NCI-H1092 (cell line): ENCODE measurements around the gene ALPL.

ENCODE experiments used
- DNase-seq: peaks from one replicate; lab custom pipeline; 2025; lab: John Stamatoyannopoulos, UW

The ALPL gene

DNA sequence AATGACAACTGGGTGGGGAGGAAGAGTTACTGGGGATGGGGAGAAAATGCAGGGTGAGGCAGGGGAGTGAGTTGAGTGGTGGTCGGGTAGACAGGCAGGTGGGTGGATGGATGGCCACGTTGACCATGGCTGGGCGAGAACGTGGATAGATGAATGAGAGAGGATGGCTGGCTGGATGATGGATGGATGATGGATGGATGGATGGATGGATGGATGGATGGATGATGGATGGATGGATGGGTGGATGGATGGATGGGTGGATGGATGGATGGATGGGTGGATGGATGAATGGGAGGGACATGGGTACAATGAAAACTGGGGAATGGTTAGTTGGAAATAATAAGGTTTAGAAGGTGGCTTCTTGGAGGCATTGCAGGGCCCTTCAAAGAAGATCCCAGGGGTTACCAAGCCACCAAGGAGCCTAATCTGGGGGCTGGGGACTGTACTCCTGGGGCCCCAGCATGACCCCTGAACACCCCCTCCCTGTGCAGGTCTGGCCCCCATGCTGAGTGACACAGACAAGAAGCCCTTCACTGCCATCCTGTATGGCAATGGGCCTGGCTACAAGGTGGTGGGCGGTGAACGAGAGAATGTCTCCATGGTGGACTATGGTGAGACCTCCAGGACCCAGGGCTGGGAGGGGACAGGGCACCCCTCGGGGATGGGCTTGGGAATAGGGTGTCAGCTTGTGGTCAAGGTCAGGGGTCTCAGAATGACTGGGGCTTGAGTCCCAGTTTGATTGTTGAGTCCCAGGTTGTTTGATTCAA is 67.0 kb downstream of the ALPL start:
- no peak for DNase-seq

DNA sequence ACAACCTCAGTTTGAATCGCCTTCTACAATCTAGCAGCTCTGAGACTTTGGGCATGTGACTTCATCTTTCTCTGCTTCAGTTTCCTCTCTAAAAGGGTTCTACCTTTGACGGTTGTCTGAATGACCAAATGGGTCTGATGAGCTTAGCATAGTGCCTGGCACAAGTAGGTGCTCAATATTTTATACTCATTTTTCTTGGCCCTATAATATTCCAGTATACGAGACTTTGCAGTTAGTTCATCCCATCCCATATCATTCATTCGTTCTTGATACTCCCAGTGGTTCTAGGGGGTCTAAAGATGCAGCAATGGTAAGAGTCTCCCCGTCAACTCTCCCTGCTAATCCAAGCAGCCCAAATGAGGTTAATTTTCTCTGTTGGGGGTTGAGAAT is 67.6 kb downstream of the ALPL start:
- no peak for DNase-seq

DNA sequence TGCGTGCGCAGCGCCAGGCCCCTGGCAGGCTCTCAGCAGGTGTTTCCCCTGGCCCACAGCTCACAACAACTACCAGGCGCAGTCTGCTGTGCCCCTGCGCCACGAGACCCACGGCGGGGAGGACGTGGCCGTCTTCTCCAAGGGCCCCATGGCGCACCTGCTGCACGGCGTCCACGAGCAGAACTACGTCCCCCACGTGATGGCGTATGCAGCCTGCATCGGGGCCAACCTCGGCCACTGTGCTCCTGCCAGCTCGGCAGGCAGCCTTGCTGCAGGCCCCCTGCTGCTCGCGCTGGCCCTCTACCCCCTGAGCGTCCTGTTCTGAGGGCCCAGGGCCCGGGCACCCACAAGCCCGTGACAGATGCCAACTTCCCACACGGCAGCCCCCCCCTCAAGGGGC is 68.1 kb downstream of the ALPL start:
- no peak for DNase-seq

DNA sequence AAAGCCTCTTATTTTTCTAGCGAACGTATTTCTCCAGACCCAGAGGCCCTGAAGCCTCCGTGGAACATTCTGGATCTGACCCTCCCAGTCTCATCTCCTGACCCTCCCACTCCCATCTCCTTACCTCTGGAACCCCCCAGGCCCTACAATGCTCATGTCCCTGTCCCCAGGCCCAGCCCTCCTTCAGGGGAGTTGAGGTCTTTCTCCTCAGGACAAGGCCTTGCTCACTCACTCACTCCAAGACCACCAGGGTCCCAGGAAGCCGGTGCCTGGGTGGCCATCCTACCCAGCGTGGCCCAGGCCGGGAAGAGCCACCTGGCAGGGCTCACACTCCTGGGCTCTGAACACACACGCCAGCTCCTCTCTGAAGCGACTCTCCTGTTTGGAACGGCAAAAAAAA is 68.7 kb downstream of the ALPL start:
- no peak for DNase-seq

DNA sequence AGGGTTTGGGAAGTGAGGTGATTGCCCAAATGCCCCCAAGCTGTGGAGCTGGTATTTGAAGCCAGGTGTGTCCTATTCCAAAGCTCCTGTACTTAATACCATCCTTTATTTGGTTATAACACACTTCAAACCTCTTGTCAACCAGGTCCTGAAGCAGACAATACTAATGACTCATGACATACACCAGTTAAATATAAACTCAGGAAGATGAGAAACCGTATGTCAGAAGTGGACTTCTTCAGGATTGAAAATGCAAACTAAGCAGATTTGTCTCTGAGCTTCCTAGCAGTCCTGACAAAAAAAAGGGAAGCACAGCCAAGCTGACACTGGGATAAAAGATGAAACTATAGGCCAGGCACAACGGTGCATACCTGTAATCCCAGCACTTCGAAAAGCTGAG is 70.6 kb downstream of the ALPL start:
- DNase-seq, result no peak

DNA sequence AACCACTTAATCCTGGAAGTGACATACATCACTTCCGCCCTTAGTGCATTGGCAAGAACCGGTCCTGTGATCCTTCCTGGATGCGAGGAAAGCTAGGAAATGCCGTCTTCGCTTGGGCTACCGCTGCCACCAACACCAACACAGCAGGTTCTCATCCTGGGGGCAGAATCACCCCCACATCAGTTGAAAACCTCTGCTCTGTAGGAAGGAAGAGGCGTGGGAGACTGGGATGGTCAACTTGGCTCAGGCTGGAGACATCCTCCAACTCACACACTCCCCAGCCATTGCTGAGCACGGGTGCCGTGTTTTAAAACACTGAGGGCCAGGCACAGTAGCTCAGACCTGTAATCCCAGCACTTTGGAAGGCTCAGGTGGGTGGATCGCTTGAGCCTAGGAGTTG is 74.9 kb downstream of the ALPL start:
- no peak for DNase-seq

DNA sequence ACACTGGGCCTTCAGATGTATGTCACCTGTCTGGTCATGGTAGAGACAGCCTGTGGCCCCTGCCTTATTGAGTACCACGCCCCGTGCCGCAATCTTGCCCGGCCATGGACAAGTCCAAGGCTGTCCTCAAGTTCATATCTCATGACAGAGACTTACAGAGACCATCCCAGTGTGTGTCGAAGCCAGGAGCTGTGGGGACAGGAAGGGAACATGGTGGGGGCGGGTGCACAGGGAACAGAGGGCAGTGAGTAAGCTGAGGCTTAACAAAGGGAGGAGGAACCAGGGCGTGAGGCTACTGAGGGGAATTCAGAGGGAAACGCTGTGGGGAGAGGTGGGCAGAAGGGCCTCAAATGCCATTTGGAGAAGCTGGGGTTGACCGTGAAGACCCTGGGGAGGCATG is 75.8 kb downstream of the ALPL start:
- no peak for DNase-seq

DNA sequence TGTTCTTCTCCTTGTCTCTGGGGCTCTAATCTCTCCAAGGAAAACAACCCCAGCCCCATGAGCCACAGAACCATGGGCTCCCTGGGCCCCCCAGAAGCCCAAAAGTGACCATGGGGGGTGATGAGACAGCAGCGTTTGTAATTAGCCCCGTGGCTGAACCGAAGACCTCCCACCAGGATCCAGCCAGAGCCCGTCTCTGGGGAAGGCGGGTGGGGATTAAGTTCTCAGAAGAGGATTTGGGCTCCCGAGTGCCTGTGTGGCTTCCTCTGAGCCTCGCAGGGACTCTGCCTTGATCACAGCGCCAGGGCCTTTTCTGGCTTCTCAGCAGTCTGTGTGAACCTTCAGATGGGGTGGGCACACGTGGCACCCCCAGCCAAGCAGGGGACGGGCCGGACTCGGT is 77.0 kb downstream of the ALPL start:
- no peak for DNase-seq

DNA sequence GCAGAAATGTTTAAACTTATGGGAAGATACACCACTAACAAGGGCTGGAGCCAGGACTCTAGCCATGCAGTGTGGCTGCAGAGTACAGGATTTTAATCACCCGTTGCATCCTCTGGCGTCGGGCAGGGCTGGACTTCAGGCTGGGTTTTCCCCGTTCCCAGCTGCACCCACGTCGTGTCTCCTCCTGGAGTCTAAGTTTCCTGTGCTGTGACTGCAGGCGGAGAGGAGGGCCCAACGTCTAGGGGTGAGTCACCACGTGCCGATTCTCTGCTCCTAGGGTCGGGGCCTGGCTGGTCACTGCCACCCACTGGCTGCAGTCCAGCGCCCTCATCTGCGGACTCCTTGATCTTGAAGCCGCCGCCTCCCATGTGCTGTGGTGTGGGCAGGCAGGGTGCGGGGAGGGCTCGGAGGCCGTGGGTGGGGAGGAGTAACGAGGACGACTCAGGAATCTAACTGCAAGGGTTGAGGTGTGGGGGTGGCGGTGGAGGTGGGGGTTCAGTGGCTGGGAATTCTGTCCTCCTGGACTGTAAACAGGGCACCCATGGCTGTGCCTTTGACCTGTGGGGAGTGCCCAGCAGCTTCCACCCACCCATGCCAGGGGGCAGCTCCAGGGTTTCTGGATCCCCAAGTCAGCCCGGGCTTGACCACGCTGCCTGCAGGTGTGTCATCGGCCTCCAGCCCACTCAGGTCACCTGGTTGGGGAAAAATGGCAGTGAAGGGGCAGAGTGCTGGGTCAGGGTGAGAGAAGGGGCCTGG is 77.8 kb downstream of the ALPL start:
- DNase-seq, result no peak

DNA sequence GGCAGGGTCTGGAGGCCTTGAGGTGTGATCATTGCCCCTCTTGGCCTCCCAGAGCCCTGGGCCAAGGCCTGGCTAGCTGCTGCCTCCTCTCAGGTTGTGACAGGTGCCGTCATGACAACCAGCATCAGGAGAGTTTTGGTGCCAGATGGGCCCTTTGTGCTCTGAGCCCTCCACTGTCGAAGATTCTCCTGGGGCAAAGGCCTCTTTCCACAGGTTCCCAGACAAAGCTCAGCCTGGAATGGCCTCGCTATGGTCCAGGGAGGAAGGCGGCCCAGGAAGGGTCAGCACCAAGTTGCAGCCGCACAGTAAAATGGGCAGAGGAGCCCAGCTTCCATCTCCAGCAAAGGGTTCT is 78.4 kb downstream of the ALPL start:
- DNase-seq, result no peak

DNA sequence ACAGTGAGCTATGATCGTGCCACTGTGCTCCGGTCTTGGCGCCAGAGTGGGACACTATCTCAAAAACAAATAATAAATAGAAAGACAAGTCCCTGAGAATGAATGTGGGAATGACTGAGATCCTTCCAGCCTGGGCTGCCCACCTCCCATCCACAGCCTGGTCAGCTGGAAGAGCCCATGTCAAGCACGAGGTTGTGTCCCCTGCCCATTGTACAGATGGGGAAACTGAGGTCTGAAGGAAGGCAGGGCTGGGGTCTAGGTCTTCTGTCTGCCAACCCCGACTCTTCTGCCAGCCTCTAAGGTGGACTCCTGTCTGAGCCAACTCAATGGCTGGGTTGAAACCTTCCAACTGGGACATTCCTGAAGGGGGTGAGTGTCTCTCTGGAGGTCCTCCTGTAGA is 80.4 kb downstream of the ALPL start:
- DNase-seq, result no peak

DNA sequence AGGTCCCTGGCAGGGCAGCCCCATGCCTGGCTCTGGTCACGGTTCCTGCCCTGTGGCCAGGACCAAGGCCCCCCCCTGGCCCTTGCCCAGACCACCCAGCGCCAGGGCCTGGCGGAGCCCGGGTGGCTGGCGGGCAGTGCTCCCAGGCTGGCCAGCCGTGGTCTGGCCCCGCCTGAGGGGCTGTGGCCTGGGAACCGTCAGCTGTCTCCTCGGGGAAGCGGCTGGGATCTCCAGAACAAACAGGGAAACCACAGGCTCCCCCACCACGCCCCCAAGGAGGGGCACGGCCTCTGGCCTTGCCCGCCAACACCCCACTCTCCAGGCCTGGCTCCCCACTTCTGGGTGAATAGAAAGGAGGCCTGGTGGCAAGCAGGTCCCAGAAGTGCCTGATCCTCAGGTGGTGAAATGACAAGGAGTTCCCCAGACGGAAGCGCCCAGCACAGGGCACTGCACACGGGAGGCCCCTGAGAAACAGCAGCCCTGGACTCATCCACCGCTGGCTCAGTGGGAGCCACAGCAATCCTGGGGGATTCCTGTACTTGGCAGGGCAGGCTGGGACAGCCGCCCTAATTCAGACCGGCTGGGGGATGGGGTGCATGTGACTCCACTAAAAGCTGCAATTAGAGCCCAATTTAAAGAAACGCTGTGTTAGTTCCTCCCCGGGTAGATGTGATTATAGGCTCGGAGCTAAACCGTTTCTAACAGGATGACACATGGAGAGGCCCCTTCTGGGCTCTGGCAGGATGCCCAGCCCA is 81.1 kb downstream of the ALPL start:
- no peak for DNase-seq

DNA sequence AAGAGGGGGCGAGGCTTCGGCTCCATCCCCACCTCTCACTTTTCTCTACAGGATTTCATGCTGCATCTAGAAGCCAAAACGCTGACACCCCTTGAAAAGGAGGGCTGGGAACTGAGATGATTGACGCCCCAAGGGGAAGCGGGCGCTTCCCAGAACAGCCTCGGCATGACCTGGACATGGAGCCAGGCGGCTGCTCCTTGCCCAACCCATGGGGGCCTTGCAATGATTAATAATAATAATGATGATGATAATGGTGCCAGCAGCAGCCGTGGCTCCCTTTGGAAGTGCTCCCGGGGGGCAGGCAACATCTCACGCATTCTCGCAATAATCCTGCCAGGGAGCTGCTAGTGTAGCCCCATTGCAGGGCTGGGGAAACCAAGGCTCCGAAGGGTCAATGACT is 81.7 kb downstream of the ALPL start:
- no peak for DNase-seq

DNA sequence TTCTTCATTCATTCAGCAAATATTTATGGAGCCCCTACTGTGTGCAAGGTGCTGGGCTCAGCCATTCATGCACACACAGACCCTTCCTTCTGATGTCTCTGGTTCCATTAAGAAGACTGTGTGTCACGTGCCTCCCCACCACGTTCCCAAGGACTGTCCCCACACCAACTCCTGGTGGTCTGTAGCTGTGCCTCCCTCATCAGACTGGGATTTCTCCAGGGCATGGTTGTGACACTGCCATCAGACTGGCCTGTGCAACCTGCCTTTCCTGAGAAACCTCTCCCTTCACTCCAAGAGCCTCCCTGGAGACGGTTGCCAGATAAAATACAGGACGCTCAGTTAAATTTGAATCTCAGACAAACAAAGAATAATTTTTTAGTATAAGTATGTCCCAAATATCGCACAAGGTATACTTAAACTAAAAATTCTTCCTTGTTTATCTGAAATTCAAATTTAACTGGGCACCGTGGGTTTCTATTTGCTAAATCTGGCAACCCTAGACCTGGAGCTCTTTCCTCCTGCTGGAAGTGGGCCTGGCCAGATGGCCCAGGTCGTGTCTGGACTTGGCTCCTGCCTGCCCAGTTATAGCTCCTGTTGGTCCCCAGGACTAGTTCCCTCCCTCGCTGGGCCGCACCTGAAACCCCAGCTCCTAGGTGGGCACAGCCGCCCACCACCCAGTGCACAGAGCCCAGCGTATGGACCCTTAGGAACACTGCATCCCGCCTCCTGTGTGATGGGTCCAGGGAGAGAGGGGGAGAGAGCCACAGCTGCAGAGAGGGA is 83.1 kb downstream of the ALPL start:
- no peak for DNase-seq

DNA sequence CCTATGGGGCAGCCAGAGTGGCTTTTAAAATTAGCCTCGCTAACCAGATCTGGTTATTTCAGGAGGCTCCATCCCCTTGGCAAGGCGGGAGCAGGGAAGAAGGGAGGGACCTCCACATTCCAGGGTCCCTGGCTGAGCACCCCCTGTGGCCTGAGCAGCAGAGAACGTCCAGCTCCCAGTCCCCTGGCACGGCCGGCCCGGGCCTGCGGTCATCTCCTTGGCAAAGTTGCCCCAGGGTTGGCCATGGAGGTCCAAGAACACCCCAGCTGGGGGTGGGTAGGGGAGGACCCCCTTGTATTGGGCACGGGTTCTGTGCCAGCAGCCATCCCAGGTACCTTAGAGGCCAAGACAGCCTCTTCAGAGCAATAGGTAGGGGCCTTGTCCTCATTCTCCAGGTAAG is 84.0 kb downstream of the ALPL start:
- DNase-seq, result no peak

DNA sequence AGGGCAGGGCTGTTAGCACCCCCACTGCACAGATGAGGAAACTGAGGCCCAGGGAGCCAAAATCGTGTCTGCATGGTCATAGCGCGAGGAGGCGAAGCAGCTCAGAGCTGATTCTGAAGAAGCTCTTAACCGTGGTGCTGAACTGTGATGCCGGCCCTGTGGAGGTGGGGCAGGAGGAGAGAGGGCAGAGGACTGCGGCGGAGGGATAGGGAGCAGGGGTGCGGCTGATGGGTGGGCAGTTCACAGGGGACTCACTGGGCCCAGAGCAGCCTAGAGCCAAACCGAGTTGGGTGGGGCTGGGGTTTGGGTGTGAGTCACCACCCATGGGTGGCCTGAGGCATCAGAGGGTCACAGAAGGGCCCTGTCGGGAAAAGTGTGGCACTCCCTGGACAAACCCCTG is 85.3 kb downstream of the ALPL start:
- no peak for DNase-seq

DNA sequence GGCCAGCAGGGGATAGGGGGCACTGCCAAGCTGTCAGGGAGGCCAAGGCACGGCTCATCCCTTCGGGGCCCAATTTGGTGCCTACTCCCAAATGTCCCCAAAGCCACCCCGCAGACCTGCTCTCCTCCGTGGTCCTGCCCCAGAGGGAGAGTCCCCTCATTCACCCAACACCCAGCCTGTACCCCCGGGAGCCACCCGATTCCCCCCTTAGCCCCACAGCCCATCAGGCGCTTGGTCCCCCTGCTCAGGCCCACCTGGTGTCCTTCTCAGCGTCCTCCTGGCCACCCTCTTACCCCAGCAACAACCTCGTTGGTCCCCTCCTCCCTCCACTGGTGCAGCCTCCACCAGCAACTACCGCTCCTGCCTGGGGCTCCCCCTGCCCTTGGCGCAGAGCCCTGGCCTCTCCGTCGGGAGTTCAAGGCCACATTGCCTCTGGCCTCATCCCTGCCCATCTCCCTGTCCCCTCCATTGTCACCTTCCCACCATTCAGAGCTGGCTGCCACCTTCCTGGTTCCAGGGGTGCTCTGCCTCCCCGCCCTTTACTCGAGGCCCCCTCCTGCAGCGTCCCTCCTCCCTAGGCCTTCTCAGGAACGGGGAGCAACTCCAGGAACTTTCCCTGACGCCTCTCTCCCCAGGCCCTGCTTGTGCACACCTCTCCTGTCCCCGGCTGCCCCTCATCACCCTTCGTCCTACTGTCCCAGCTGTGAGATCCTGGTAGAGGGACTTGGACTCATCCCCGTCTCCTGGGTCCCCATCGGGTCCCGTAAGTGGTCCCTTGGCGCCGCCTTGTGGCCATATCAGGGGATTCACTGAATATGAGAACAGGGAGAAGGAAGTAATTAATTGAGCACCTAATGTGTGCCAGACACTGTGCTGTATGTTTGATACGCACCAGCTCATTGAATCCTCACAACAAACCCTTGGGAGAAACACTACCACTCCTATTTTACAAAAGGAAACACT is 86.0 kb downstream of the ALPL start:
- DNase-seq, result peak; percentile 23

DNA sequence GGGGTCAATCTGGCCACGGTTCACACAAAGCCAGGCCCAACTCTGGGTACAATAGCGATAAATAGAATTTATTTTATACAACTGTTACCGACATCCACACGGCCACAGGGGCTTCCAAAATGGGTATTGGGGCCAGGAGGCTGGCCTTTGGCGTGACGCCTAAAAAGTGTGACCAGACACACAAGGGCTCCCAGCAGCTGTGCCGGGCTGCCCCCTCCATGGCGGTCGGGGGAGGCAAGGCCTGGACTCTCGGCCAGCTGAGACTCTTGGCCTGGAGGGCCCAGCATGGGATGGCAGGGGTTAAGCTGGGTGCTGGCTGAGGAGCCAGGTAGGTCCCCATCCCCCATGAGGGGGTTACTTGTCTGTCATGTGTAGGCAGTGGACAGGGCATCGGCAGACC is 87.0 kb downstream of the ALPL start:
- DNase-seq, result no peak

DNA sequence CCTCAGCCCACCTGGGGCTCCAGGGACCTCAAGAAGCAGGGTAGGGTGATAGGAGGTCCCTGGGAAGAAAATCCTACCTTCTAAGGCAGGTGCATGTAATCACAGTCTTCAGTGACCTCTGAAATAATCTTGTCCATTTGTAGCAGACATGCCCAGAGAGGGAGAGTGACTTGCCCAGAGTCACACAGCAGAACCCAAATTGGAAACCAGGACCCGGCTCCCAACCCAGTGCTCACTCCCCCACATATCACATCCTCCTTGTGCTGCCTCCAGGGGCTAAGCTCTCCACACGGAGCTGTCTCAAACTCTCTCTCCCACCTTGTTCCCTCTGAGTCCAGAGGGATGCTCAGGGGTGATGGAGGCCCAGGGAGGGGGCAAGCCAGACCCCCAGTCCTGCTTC is 87.4 kb downstream of the ALPL start:
- DNase-seq, result no peak

DNA sequence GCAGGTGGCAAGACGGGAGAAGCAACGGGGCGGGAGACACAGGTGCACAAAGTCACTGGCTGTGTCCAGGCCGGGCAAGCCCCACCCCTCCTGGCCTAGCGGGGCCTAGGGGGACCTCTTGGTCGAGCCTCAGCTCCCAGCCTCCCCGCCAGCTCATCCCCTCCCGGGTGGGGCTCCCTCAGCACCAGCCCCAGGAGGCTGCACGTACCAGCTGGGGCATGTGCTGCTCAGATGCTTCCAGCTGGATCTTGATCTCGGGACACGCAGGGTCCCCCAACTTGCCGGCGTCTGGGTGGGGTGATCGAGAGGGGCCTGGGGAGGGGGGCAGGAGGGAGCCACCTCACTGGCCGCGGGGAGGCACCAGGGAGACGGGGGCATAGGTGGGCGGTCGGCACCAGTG is 88.5 kb downstream of the ALPL start:
- DNase-seq, result no peak

DNA sequence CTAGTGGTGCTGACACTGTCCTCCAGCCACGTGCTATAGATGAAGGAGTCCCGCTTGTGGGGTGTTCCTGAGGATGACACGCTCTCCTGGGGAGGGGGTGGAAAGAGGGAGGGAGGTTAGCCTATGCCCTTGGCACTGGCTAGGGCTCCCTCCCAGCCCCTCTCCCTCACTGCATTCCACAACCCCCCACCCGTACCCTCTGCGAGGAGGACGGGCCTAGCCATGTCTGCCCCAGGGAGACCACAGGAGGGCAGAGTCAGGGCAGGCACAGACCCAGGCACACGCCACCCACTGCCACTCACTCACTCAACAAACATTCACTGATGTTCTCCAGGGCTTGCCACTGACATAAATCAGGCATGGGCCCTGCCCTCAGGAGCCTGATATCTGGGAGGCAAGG is 89.2 kb downstream of the ALPL start:
- DNase-seq, result no peak
